K562 (cell line): ENCODE data around the gene KRT72.

Experiments
- BACH1 ChIP-seq: fragments of 200-800 bp; sonication (Bioruptor generic); IDR thresholded peaks from 2 replicates; pipeline ENCODE4 v1.6.1; 2016; ENCODE audit warnings: missing genetic modification characterization, missing compliant biosample characterization
- CHD2 ChIP-seq: IDR thresholded peaks from 2 replicates; pipeline ENCODE4 v1.6.1; 2011; ENCODE audit warnings: low read depth, low read length
- MAX ChIP-seq: sonication (generic); formaldehyde crosslinking; IDR thresholded peaks from 2 replicates; pipeline ENCODE4 v1.9.0; 2022; ENCODE audit warnings: mild to moderate bottlenecking, missing genetic modification reagents
- MXI1 ChIP-seq: IDR thresholded peaks from 2 replicates; pipeline ENCODE4 v1.6.1; 2011; ENCODE audit warnings: low read depth, mild to moderate bottlenecking, improper control_type of control experiment, low read length
- MYC ChIP-seq, 2 experiments: fragments of 250-450 bp in 1 of 2; sonication (Bioruptor Pico) in 1 of 2; IDR thresholded peaks; 2 replicates each; pipeline versions ENCODE4 v1.5.1 to v1.6.1; 2012 to 2021; ENCODE audit warnings: low read depth in 2 of 2, borderline replicate concordance in 1 of 2, improper control_type of control experiment in 1 of 2, low read length in 1 of 2, mild to moderate bottlenecking in 1 of 2, moderate library complexity in 1 of 2
- POLR2A ChIP-seq: fragments of 450-650 bp; conservative IDR thresholded peaks from 2 replicates; pipeline ENCODE4 v1.6.1; 2016
- PTTG1 ChIP-seq: fragments of 450-650 bp; IDR thresholded peaks from 2 replicates; pipeline ENCODE4 v1.6.1; 2016; ENCODE audit warnings: low read depth, mild to moderate bottlenecking, missing genetic modification characterization, missing compliant biosample characterization
- REST ChIP-seq, 2 experiments: fragments of 450-650 bp; formaldehyde crosslinking in 1 of 2; IDR thresholded peaks; 2 replicates each; pipeline versions ENCODE4 v1.4.0 to v1.6.1; 2014 to 2020; ENCODE audit warnings: mild to moderate bottlenecking in 2 of 2, borderline replicate concordance in 1 of 2, low read depth in 1 of 2
- SAFB2 ChIP-seq: fragments of 200-400 bp; formaldehyde crosslinking; IDR thresholded peaks from 2 replicates; pipeline ENCODE4 v1.6.1; 2018; ENCODE audit warnings: borderline replicate concordance, low read length, low read depth, moderate library complexity; ENCODE audit not compliant: severe bottlenecking
- SIN3B ChIP-seq: fragments of 450-650 bp; IDR thresholded peaks from 2 replicates; pipeline ENCODE4 v1.6.1; 2017; ENCODE audit warnings: low read depth, mild to moderate bottlenecking, moderate library complexity
- ZBTB26 ChIP-seq: fragments of 450-650 bp; formaldehyde crosslinking; IDR thresholded peaks from 2 replicates; pipeline ENCODE4 v1.4.0; 2022; ENCODE audit warnings: missing genetic modification characterization
- ZKSCAN1 ChIP-seq: fragments of 150-350 bp; IDR thresholded peaks from 2 replicates; pipeline ENCODE4 v1.6.1; 2016; ENCODE audit warnings: low read depth, low read length

GRCh38 chr12:52615912-52616311 lies 14.6 kb upstream of the KRT72 start:
- TF ChIP-seq MAX (CRISPR knock-in tag) (no peak), ZBTB26 (CRISPR knock-in tag) (no peak), BACH1 (no peak), MXI1 (no peak), POLR2A (no peak), SAFB2 (no peak), REST (IDR thresholded peaks at IDR 0.05; ENCODE audit: borderline replicate concordance) (no peak), REST (CRISPR knock-in tag; IDR thresholded peaks at IDR 0.05; ENCODE audit: low read depth) (no peak), PTTG1 (tag) (no peak), CHD2 (no peak), SIN3B (no peak), ZKSCAN1 (no peak), MYC (IDR thresholded peaks at IDR 0.05; ENCODE audit: low read depth, low read length) (no peak), MYC (CRISPR knock-in tag; IDR thresholded peaks at IDR 0.05; ENCODE audit: borderline replicate concordance, low read depth) (no peak)
